Measurements from ENCODE around the gene GTF2F1.
"Not testable (repeated sequence)": the region's sequence is repeated elsewhere in the genome, so short reads cannot be mapped to it uniquely, and the experiment has no call there.

DNA sequence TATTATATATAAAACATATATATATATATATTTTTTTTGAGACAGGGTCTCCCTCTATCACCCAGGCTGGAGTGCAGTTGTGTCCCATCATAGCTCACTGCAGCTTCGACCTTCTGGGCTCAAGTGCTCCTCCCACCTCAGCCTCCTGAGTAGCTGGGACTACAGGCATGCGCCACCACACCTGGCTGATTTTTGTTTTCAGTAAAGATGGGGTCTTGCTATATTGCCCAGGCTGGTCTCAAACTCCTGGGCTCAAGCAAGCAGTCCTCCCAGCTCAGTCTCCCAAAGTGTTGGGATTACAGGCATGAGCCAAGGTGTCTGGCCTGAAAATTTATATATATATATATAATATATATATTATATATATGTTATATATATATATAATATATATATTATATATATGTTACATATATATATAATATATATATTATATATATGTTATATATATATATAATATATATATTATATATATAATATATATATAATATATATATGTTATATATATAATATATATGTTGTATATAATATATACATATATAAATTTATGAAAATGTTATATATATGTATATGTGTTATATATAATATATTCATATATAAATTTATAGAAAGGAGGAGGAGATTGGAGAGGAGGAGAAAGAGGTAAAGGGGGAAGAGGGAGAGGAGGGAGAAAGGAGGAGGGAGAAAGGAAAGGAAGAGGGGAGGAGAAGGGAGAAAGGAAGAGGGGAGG, 35.9 kb upstream of the GTF2F1 start:
- TF ChIP-seq, protein P1, sequence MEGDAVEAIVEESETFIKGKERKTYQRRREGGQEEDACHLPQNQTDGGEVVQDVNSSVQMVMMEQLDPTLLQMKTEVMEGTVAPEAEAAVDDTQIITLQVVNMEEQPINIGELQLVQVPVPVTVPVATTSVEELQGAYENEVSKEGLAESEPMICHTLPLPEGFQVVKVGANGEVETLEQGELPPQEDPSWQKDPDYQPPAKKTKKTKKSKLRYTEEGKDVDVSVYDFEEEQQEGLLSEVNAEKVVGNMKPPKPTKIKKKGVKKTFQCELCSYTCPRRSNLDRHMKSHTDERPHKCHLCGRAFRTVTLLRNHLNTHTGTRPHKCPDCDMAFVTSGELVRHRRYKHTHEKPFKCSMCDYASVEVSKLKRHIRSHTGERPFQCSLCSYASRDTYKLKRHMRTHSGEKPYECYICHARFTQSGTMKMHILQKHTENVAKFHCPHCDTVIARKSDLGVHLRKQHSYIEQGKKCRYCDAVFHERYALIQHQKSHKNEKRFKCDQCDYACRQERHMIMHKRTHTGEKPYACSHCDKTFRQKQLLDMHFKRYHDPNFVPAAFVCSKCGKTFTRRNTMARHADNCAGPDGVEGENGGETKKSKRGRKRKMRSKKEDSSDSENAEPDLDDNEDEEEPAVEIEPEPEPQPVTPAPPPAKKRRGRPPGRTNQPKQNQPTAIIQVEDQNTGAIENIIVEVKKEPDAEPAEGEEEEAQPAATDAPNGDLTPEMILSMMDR (IDR thresholded peaks at IDR 0.05 in 4 of 5, conservative IDR thresholded peaks at IDR 0.05 in 1 of 5) = not testable (repeated sequence)
- not testable (repeated sequence) for TF ChIP-seq POLR2A (IDR thresholded peaks at IDR 0.05)

Measured in gastrocnemius medialis (tissue), 4 donors.